Activated T-helper 1 cell treated with anti-CD3 and anti-CD28 coated beads, Interleukin-12 subunit alpha, Interleukin-12 subunit beta, Interleukin-2, Interleukin-4 antibody, amounts not matched to agents 30 ng/mL and 10 ng/mL and 1 ng/mL, durations not matched to agents 14 hours and 24 hours and 36 hours (primary cell): ENCODE data around the gene NPR2. TPM values are rescaled to one million over a fixed set of nuclear protein-coding genes. Genes with fewer than 3 reads are reported as not detected.

Experiments used
- DNase-seq: peaks from one replicate; pipeline ENCODE4 v3.0.0; 2021; ENCODE audit warnings: low spot score
- H3K27ac Mint-ChIP-seq: one replicate; pipeline ENCODE4 v1.8.0; 2021; ENCODE audit warnings: mild to moderate bottlenecking, mixed read lengths
- H3K27me3 Mint-ChIP-seq: one replicate; pipeline ENCODE4 v1.8.0; 2022; ENCODE audit warnings: mild to moderate bottlenecking, moderate library complexity, mixed read lengths; ENCODE audit not compliant: insufficient read depth
- H3K36me3 Mint-ChIP-seq: one replicate; pipeline ENCODE4 v1.8.0; 2021; ENCODE audit warnings: low read depth, mixed read lengths
- H3K4me1 Mint-ChIP-seq: one replicate; pipeline ENCODE4 v1.8.0; 2021; ENCODE audit warnings: low read depth, mixed read lengths
- H3K4me3 Mint-ChIP-seq: one replicate; pipeline ENCODE4 v1.8.0; 2021; ENCODE audit warnings: mild to moderate bottlenecking, moderate library complexity, mixed read lengths
- H3K9me3 Mint-ChIP-seq: one replicate; pipeline ENCODE4 v1.8.0; 2021; ENCODE audit warnings: mixed read lengths
- intact Hi-C: fragments of 100-400 bp; cut with micrococcal nuclease; formaldehyde crosslinking; loops from one replicate; pipeline ENCODE4 v1.15.1; 2024
- total RNA-seq: library from RNA; stranded (reverse); gene quantifications from 2 replicates; pipeline ENCODE4 v1.2.3, GENCODE V29; 2022

Gene NPR2
- total RNA-seq, 1 donor from 2014 or later, result 10.4 TPM

DNA sequence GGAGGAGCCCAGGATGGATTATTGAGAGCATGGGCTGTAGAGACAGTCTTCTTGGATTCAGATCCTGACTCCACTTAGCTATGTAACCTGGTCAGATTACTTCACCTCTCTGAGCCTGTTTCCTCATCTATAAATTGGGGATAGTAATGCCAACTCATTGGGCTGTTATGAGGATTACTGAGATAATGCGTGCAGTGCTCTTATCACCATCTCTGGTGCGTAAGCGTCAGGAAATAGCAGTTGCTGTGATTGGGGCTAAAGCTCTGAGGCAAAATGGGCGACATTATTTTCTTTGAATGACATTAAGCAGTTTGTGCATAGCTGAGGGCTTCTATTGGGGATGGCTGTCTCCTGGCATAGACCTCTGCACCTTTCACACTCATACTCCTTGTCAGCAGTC is 36.3 kb upstream of the NPR2 start:
- peaks cover 28% of the 10 kb centered on the region for H3K36me3 Mint-ChIP-seq
- no peaks in the 10 kb centered on the region for H3K27me3 Mint-ChIP-seq
- H3K27ac Mint-ChIP-seq, result no peak overlapping the region
- no peak for DNase-seq
- peaks cover 43% of the 10 kb centered on the region for H3K4me1 Mint-ChIP-seq
- H3K9me3 Mint-ChIP-seq, result no peaks in the 10 kb centered on the region
- intact Hi-C loops, result loop anchor here (5.0 kb wide), 1 partner anchor 437 kb away; the partner anchor contains the start of gene CLTA
- peak overlapping the region; percentile 100 for H3K4me3 Mint-ChIP-seq

DNA sequence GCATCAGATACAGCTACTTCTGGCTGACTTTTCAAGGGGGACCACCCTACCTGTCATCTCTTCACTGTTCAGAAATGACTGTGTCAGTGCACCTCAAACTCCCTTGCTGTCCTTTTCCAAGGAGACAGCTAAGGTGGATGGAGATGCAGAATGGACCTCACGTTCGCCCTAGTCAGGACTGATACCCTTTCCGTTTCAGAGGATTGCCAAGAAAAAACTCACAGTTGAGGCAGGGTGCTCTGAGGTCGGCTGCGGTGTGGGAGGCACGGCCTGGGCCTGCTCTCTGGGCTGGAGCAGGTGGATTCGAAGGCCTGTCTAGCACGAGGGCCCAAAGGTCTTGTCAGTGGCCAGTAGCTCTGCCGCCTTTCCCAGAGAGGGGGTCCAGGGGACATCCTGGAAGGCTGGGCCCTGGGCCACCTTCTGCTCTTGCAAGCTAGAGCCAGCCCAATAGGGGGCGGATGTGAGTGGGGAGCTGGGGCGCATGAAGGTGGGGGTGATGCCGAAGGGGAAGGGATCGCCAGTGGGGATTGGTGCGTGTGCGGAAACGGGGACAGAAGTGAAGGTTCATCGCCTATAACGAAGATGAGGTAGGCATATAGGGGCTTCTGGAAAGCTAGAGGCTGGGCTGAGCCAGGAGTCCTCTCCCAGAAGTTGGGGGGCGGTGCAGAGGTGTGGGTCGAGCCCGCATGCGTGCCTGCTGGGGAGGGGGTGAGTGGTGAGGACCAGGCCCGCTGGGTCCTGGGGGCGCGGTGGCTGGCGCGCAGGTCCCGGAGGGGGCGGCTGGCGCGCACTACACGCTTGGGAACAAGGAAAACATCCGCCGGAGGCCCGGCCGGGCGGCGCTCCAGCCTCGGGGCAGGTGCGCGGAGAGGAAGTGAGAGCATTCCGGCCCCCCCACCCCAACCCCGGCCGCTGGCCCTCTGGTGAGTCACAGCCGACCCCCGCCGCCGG is 34.8 kb upstream of the NPR2 start:
- peaks cover 27% of the 10 kb centered on the region for H3K36me3 Mint-ChIP-seq
- peak; percentile 71 for DNase-seq
- H3K4me1 Mint-ChIP-seq, result peaks cover 51% of the 10 kb centered on the region
- intact Hi-C loops, result loop anchor here (1.0 to 5.0 kb wide), 4 partner anchors 7 to 436 kb away; partner anchors contain the start of genes CLTA, GBA2, RGP1 and TMEM8B
- no peaks in the 10 kb centered on the region for H3K27me3 Mint-ChIP-seq
- peak overlapping the region; percentile 98 for H3K27ac Mint-ChIP-seq
- no peaks in the 10 kb centered on the region for H3K9me3 Mint-ChIP-seq
- H3K4me3 Mint-ChIP-seq, result peak overlapping the region; percentile 100

DNA sequence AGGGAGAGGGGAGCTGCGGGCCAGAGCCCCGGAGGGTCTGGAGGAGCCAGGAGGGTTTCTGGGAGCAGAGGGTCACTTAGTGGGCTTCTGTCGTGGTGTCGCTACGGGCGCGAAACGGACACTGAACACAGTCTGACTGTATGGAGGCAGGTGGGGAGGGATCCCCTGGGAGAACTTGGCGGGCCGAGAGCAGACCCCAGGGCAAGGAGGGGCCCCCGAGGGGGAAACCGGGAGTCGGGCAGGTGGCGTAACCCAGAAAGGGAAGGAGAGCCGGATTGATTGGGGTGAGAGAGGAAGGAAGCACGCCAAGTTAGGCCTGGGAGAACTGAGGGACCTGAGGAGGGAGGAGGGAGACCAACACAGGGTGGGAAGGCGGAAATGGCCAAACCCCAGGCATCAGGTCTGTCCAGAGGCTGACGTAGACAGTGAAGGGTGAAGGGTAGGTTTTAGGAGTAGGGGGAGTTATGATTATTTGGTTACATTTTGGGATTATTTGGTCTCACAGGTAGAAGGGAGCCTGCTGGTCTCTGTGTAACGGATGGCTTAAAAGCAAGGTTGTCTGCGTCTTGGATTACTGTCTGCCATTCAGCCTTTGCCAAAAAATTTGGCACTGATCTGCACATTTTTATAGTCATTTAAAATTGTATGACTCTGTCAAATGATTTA is 34.0 kb upstream of the NPR2 start:
- H3K9me3 Mint-ChIP-seq, result no peaks in the 10 kb centered on the region
- H3K27me3 Mint-ChIP-seq, result no peaks in the 10 kb centered on the region
- peak overlapping the region; percentile 90 for H3K27ac Mint-ChIP-seq
- peaks cover 23% of the 10 kb centered on the region for H3K36me3 Mint-ChIP-seq
- peaks cover 58% of the 10 kb centered on the region for H3K4me1 Mint-ChIP-seq
- DNase-seq, result no peak
- intact Hi-C loops, result loop anchor here (1.0 to 5.0 kb wide), 2 partner anchors 8 to 435 kb away; partner anchors contain the start of genes CLTA, GBA2 and RGP1
- H3K4me3 Mint-ChIP-seq, result peak overlapping the region; percentile 100

DNA sequence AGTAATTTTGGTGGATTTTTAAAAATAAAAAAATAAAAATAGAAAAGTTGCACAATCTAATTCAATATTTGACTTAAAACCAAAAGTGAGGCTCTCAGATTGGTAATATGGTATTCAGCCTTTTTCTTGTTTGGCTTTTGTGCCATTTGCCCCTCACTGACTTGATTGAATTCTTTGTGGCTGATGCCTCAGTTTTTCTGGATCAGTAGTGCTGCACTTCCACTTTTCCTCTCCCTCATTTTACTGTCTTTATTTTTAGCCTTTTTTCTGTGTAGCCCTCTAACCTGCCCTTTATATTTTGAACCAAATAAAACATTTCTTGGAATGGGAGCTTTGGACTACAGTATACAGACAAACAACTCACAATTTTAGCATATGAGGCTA is 33.5 kb upstream of the NPR2 start:
- Mint-ChIP-seq H3K4me3 (peak overlapping the region; percentile 80), H3K4me1 (peaks cover 60% of the 10 kb centered on the region), H3K9me3 (no peaks in the 10 kb centered on the region), H3K36me3 (peaks cover 17% of the 10 kb centered on the region), H3K27me3 (no peaks in the 10 kb centered on the region), H3K27ac (no peak overlapping the region)
- intact Hi-C loops, result loop anchor here (1.0 to 5.0 kb wide), 2 partner anchors 9 to 434 kb away; partner anchors contain the start of genes CLTA, GBA2 and RGP1
- DNase-seq, result no peak

DNA sequence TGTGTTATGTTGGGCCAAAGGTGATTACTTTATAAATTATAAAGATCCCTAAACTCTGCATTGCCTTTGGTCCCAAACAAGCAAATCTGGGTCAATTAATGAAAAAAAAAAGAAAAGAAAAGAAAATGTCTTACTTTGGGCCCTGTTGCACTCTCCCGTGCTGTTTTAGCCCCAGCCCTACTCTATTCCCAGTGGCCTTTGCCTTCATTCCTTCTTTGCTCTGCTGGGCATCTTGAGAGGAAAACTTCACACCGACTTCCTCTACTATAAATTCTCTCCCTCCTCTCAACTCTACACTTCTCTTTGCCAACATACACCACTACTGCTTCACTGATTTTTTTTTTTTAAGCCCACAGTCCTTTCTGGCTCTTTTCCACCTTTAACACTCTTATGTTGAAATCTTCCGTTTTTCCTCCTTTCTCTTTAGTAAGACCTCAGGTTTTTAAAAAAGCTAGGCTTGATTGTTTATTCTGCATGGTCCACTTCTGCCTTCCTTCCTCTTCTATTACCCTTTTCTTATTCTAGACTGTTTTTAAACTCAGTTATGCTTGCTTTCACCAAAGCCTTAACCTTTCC is 32.8 kb upstream of the NPR2 start:
- Mint-ChIP-seq H3K27ac (peak overlapping the region; percentile 24), H3K4me3 (peak overlapping the region; percentile 80), H3K27me3 (no peaks in the 10 kb centered on the region), H3K4me1 (peaks cover 60% of the 10 kb centered on the region), H3K9me3 (no peaks in the 10 kb centered on the region), H3K36me3 (peaks cover 14% of the 10 kb centered on the region)
- intact Hi-C loops, result loop anchor here (5.0 kb wide), 1 partner anchor 434 kb away; the partner anchor contains the start of gene CLTA
- no peak for DNase-seq

DNA sequence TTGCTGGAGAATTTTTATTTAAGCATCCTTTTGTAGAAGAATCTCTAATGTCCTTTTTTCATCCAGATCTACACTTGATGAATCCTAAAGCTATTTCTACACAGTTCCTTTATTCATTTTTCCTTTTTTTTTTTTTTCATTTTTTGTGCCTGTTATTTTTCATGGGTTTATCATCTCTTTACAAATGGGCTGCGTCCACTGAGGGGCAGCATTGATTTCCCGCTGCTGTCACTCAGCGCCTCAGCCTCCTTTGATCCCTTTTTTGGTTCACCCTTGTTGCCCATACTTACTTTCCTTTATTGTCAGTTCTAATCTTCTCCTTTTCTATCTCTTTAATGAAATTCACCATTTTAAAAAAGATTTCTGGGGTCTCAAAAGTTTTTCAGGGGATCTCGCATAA is 31.6 kb upstream of the NPR2 start:
- Mint-ChIP-seq H3K9me3 (no peaks in the 10 kb centered on the region), H3K36me3 (peaks cover 11% of the 10 kb centered on the region), H3K4me1 (peaks cover 60% of the 10 kb centered on the region), H3K27me3 (no peaks in the 10 kb centered on the region), H3K4me3 (no peak overlapping the region), H3K27ac (no peak overlapping the region)
- DNase-seq, result no peak
- intact Hi-C loops, result loop anchor here (5.0 kb wide), 1 partner anchor 433 kb away; the partner anchor contains the start of gene CLTA

DNA sequence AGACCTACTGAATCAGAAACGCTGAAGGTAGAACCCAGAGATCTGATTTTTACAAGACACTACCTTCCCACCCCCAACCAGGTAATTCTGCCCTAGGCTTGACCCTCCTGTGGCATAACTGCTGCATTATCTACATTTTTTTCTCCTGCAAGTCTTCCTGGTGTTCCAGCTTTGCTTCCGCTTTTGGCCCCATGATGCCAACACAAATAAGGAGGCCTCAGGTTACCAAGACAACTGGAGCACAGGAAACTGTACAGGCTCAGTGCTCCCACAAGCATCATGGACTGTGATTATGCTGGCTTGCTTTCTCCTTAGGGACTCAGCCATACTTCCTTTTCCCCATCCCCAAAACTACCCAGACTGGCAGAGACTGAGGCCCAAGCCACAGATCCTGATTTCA is 30.7 kb upstream of the NPR2 start:
- Mint-ChIP-seq H3K9me3 (no peaks in the 10 kb centered on the region), H3K27ac (no peak overlapping the region), H3K4me1 (peaks cover 55% of the 10 kb centered on the region), H3K4me3 (no peak overlapping the region), H3K27me3 (no peaks in the 10 kb centered on the region), H3K36me3 (peaks cover 11% of the 10 kb centered on the region)
- DNase-seq, result no peak
- intact Hi-C loops, result no loop called here

DNA sequence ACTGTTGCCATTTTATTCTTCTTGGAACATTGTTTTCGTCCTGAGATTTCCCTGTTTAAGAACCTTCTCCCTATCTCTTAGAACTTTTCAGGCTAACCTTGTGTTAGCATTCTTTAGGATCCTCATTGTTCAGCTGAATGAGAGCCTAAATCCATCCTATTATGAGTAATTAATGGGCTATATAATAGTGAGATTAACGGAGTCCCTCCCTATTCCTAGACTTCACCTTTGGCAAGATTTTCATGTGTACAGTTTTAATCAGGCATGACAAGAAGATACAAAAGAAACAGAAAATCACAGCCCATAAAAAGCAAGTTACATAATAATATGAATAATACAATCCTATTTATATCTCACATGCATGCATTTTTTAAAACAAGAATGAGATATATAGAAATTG is 28.2 kb upstream of the NPR2 start:
- DNase-seq, result no peak
- intact Hi-C loops, result no loop called here
- H3K27me3 Mint-ChIP-seq, result no peaks in the 10 kb centered on the region

DNA sequence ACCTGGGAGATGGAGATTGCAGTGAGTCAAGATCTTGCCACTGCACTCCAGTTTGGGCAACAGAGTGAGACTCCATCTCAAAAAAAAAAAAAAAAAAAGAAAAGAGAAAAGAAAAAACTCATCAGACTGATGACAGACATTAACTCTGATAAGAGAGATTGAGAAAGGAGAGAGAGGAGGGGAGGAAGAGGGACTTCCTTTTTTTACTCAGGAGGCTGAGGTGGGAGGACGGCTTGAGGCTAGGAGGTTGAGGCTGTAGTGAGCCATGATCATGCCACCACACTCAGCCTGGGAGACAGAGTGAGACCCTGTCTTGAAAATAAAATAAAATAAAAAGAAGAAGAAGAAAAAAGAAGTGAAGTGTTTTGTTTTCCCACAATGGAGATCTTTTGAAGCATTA is 27.6 kb upstream of the NPR2 start:
- Mint-ChIP-seq H3K9me3 (no peaks in the 10 kb centered on the region), H3K4me1 (peaks cover 28% of the 10 kb centered on the region), H3K27me3 (no peaks in the 10 kb centered on the region), H3K36me3 (peaks cover 5% of the 10 kb centered on the region), H3K27ac (no peak overlapping the region), H3K4me3 (no peak overlapping the region)
- no peak for DNase-seq
- intact Hi-C loops, result no loop called here

More for the DNA sequence above, 28.2 kb upstream of the NPR2 start:
- Mint-ChIP-seq H3K27ac (no peak overlapping the region), H3K4me1 (peaks cover 34% of the 10 kb centered on the region), H3K9me3 (no peaks in the 10 kb centered on the region), H3K4me3 (no peak overlapping the region), H3K36me3 (peaks cover 8% of the 10 kb centered on the region)

DNA sequence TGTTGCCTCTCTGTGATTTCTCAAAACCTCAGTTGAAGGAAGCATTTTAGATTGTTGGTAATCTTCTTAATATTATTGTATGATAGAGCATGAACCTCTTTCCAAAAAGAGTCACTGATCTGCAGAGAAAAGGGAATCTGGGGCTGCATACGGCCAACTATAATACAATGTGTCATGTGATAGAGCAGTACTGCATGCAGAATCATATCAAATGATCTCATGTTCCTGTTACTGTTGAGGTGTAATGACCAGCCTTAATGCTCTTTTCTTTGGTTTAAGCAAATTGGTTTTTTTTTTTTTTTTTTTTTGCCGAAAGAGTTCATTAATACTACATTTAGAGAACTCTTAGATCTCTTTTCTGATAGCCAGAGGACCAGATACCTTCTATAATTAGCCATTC is 24.4 kb upstream of the NPR2 start:
- Mint-ChIP-seq H3K27me3 (no peaks in the 10 kb centered on the region), H3K4me1 (peaks cover 5% of the 10 kb centered on the region), H3K4me3 (no peak overlapping the region), H3K9me3 (no peaks in the 10 kb centered on the region), H3K27ac (no peak overlapping the region), H3K36me3 (no peaks in the 10 kb centered on the region)
- no peak for DNase-seq
- intact Hi-C loops, result no loop called here

DNA sequence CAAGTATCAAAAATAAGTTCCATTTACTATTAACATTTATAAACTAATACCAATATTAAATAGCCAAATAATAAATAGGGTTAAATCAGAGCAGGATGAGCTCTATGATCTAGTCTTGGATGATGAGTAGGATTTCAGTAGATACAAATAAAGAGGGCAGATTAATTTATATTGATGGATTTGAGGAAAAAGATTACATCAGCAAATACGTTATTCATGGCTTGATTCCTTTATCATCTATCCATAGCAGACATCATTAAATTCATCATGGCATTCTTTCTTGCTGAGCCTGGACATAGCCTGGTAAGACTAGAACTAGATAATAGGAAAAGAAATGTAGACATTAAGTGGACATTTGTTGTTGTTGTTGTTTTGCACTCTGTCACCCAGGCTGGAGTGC is 23.9 kb upstream of the NPR2 start:
- Mint-ChIP-seq H3K4me3 (no peak overlapping the region), H3K36me3 (no peaks in the 10 kb centered on the region), H3K27ac (no peak overlapping the region), H3K9me3 (no peaks in the 10 kb centered on the region), H3K4me1 (peaks cover under 1% of the 10 kb centered on the region), H3K27me3 (no peaks in the 10 kb centered on the region)
- no peak for DNase-seq
- intact Hi-C loops, result no loop called here

DNA sequence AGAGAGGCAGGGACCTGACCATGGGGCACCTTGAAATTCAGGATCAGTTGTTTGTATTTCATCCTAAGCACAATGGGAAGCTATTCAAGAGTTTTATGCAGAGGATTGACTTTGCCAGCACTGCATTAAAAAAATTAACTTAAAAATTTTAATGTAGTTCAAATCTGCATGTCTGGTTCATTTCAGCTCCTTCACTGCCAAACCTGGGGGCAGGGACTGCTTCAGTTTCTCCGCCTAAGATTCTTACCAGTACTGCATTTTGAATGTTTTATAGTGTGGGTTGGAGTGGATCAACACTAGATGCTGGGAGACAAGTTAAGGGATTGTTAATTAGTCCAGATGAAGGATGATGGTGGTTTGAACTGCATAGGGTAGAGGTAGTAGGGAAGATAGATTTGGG is 21.6 kb upstream of the NPR2 start:
- Mint-ChIP-seq H3K9me3 (no peaks in the 10 kb centered on the region), H3K27ac (no peak overlapping the region), H3K4me1 (no peaks in the 10 kb centered on the region), H3K4me3 (no peak overlapping the region), H3K36me3 (no peaks in the 10 kb centered on the region), H3K27me3 (no peaks in the 10 kb centered on the region)
- no peak for DNase-seq
- intact Hi-C loops, result no loop called here

DNA sequence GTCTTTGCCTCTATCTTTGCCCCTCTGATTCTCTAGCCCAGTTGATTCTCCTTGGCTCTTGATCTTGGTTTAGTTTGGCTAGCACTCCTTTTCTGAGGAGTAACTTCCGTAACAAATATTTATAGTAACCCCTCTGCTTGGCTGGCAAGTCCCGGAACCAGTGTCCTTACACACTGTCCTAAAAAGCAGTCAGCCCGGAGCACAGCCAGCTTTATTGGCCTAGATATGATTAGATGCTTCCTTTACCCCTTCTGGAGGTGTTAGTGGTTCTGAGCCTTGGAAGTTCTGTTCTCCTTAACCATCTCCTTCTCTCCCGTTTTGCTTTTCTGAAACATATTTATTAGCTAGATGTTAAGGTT is 20.3 kb upstream of the NPR2 start:
- no peaks in the 10 kb centered on the region for H3K36me3 Mint-ChIP-seq
- no peak overlapping the region for H3K4me3 Mint-ChIP-seq
- no peak for DNase-seq
- intact Hi-C loops, result no loop called here
- H3K27me3 Mint-ChIP-seq, result no peaks in the 10 kb centered on the region
- H3K9me3 Mint-ChIP-seq, result no peaks in the 10 kb centered on the region
- H3K27ac Mint-ChIP-seq, result no peak overlapping the region
- H3K4me1 Mint-ChIP-seq, result peaks cover 11% of the 10 kb centered on the region
